ENCODE data around the gene SETD2. TPM values are rescaled to one million over a fixed set of nuclear protein-coding genes. Genes with fewer than 3 reads are reported as not detected.

SETD2 gene
- total and polyA plus RNA-seq, 4 donors = 7.6 to 37.6 (median 19.0) TPM

GRCh38 chr3:47103619-47104018 is 60.3 kb downstream of the SETD2 start:
- Histone ChIP-seq H3K36me3 (ENCODE audit: control insufficient read depth in 4 of 4, insufficient read depth in 3 of 4, low read depth in 1 of 4, low read length in 3 of 4) (peaks cover 0 to 13% (median 10%) of the 10 kb centered on the region in 4 donors), H3K4me1 (ENCODE audit: control insufficient read depth in 4 of 4, insufficient read depth in 4 of 4, low read length in 3 of 4) (no peaks in the 10 kb centered on the region), H3K9me3 (ENCODE audit: control insufficient read depth in 4 of 4, low read length in 3 of 4) (no peaks in the 10 kb centered on the region), H3K4me3 (ENCODE audit: low read depth in 1 of 3, low read length in 3 of 3) (no peak overlapping the region), H3K9ac (ENCODE audit: low read depth in 1 of 2, low read length in 2 of 2) (no peak overlapping the region), H3K27ac (ENCODE audit: low read depth in 1 of 2, low read length in 2 of 2) (no peak overlapping the region), H3K27me3 (ENCODE audit: control insufficient read depth in 4 of 4, insufficient read depth in 4 of 4, low read length in 3 of 4) (no peaks in the 10 kb centered on the region)
- DNase-seq (ENCODE audit: low spot score) = no peak
- TF ChIP-seq YY1 (IDR thresholded peaks at IDR 0.05) (no peak), RXRA (IDR thresholded peaks at IDR 0.05) (no peak), NR2F2 (IDR thresholded peaks at IDR 0.05) (no peak), REST (IDR thresholded peaks at IDR 0.05) (no peak), JUND (IDR thresholded peaks at IDR 0.05) (no peak), TAF1 (conservative IDR thresholded peaks at IDR 0.05) (no peak), ZBTB33 (IDR thresholded peaks at IDR 0.05) (no peak)
- 96% methylated on average over 2 of the region's 2 CpGs for WGBS

- WGBS = 94% methylated on average over 6 of the region's 6 CpGs
- peaks cover 0 to 19% (median 16%) of the 10 kb centered on the region in 4 donors for H3K36me3 ChIP-seq (ENCODE audit: control insufficient read depth in 4 of 4, insufficient read depth in 3 of 4, low read depth in 1 of 4, low read length in 3 of 4)
- no peaks in the 10 kb centered on the region for H3K27me3 ChIP-seq (ENCODE audit: control insufficient read depth in 4 of 4, insufficient read depth in 4 of 4, low read length in 3 of 4)
- no peak for DNase-seq (ENCODE audit: low spot score)
- TF ChIP-seq RAD21 (IDR thresholded peaks at IDR 0.05) = no peak
- no peak for TF ChIP-seq NR2F2 (IDR thresholded peaks at IDR 0.05)
- no peaks in the 10 kb centered on the region for H3K4me1 ChIP-seq (ENCODE audit: control insufficient read depth in 4 of 4, insufficient read depth in 4 of 4, low read length in 3 of 4)
- no peak overlapping the region for H3K4me3 ChIP-seq (ENCODE audit: low read depth in 1 of 3, low read length in 3 of 3)
- no peak overlapping the region for H3K9ac ChIP-seq (ENCODE audit: low read depth in 1 of 2, low read length in 2 of 2)
- H3K27ac ChIP-seq (ENCODE audit: low read depth in 1 of 2, low read length in 2 of 2) = no peak overlapping the region
- no peaks in the 10 kb centered on the region for H3K9me3 ChIP-seq (ENCODE audit: control insufficient read depth in 4 of 4, low read length in 3 of 4)
Measured at GRCh38 chr3:47102081-47102600, 61.8 kb downstream of the SETD2 start.

- no peak overlapping the region for H3K4me3 ChIP-seq (ENCODE audit: low read depth in 1 of 3, low read length in 3 of 3)
- no peak for DNase-seq (ENCODE audit: low spot score)
- 88% methylated on average over 2 of the region's 2 CpGs for WGBS
- H3K27me3 ChIP-seq (ENCODE audit: control insufficient read depth in 4 of 4, insufficient read depth in 4 of 4, low read length in 3 of 4) = no peaks in the 10 kb centered on the region
- H3K4me1 ChIP-seq (ENCODE audit: control insufficient read depth in 4 of 4, insufficient read depth in 4 of 4, low read length in 3 of 4) = no peaks in the 10 kb centered on the region
- no peak overlapping the region for H3K27ac ChIP-seq (ENCODE audit: low read depth in 1 of 2, low read length in 2 of 2)
- peaks cover 3 to 36% (median 28%) of the 10 kb centered on the region in 4 donors for H3K36me3 ChIP-seq (ENCODE audit: control insufficient read depth in 4 of 4, insufficient read depth in 3 of 4, low read depth in 1 of 4, low read length in 3 of 4)
- no peak overlapping the region for H3K9ac ChIP-seq (ENCODE audit: low read depth in 1 of 2, low read length in 2 of 2)
- H3K9me3 ChIP-seq (ENCODE audit: control insufficient read depth in 4 of 4, low read length in 3 of 4) = no peaks in the 10 kb centered on the region
- TF ChIP-seq RXRA (IDR thresholded peaks at IDR 0.05) = no peak
- TF ChIP-seq MAX (IDR thresholded peaks at IDR 0.05) = no peak
- TF ChIP-seq CTCF (IDR thresholded peaks at IDR 0.05; ENCODE audit: low read depth, low read length, missing input control) = no peak
- TF ChIP-seq FOXA2 (IDR thresholded peaks at IDR 0.05) = no peak
- no peak for TF ChIP-seq GABPA (IDR thresholded peaks at IDR 0.05 in 1 of 2, conservative IDR thresholded peaks at IDR 0.05 in 1 of 2)
- no peak for TF ChIP-seq HNF4G (IDR thresholded peaks at IDR 0.05)
- no peak for TF ChIP-seq FOXA1 (IDR thresholded peaks at IDR 0.05)
- TF ChIP-seq TAF1 (conservative IDR thresholded peaks at IDR 0.05) = no peak
- TF ChIP-seq EGR1 (IDR thresholded peaks at IDR 0.05; ENCODE audit: low read depth in 2 of 2) = no peak
- TF ChIP-seq YY1 (IDR thresholded peaks at IDR 0.05) = no peak
- TF ChIP-seq ZBTB33 (IDR thresholded peaks at IDR 0.05) = no peak
- no peak for TF ChIP-seq RAD21 (IDR thresholded peaks at IDR 0.05)
Measured at GRCh38 chr3:47098910-47099309, 65.0 kb downstream of the SETD2 start.
